NCI-H226 (cell line): Measurements from ENCODE around the gene TIAM2.

Experiments used
- DNase-seq: peaks from one replicate; pipeline ENCODE4 v3.0.0-alpha.2; 2015

The TIAM2 gene

GRCh38 chr6:155268088-155268867, 273.2 kb downstream of the TIAM2 start:
- peak; percentile 5 for DNase-seq

- DNase-seq: no peak
Observed at GRCh38 chr6:155269765-155270164, 274.6 kb downstream of the TIAM2 start.

- no peak for DNase-seq
Observed at GRCh38 chr6:155270561-155271091, 275.5 kb downstream of the TIAM2 start.

GRCh38 chr6:155271145-155271544, 276.0 kb downstream of the TIAM2 start:
- no peak for DNase-seq

GRCh38 chr6:155272353-155273232, 277.5 kb downstream of the TIAM2 start:
- DNase-seq: no peak

GRCh38 chr6:155273431-155273830, 278.3 kb downstream of the TIAM2 start:
- DNase-seq: peak; percentile 61

- DNase-seq: no peak
Observed at GRCh38 chr6:155274106-155274505, 279.0 kb downstream of the TIAM2 start.

- peak; percentile 3 for DNase-seq
Observed at GRCh38 chr6:155274533-155274932, 279.4 kb downstream of the TIAM2 start.

- no peak for DNase-seq
Observed at GRCh38 chr6:155275808-155276480, 280.8 kb downstream of the TIAM2 start.

- DNase-seq: no peak
Observed at GRCh38 chr6:155276638-155277037, 281.5 kb downstream of the TIAM2 start.

GRCh38 chr6:155278319-155279049, 283.4 kb downstream of the TIAM2 start:
- no peak for DNase-seq

GRCh38 chr6:155284775-155285174, 289.7 kb downstream of the TIAM2 start:
- no peak for DNase-seq

GRCh38 chr6:155287762-155288161, 292.6 kb downstream of the TIAM2 start:
- no peak for DNase-seq

- DNase-seq: no peak
Observed at GRCh38 chr6:155290491-155290890, 295.4 kb downstream of the TIAM2 start.

- no peak for DNase-seq
Observed at GRCh38 chr6:155291291-155291690, 296.2 kb downstream of the TIAM2 start.

- no peak for DNase-seq
Observed at GRCh38 chr6:155292711-155293110, 297.6 kb downstream of the TIAM2 start.

GRCh38 chr6:155297669-155298068, 302.6 kb downstream of the TIAM2 start:
- no peak for DNase-seq

GRCh38 chr6:155301867-155302266, 306.8 kb downstream of the TIAM2 start:
- DNase-seq: no peak

GRCh38 chr6:155303361-155303870, 308.3 kb downstream of the TIAM2 start:
- no peak for DNase-seq

- DNase-seq: no peak
Observed at GRCh38 chr6:155306958-155307357, 311.8 kb downstream of the TIAM2 start.
